Neuronal stem cell (in vitro differentiated cells): ENCODE results near the gene UFD1.

Experiments
- DNase-seq: peaks from one replicate; pipeline ENCODE4 v3.0.0-alpha.2; 2013; ENCODE audit warnings: low spot score
- H2AFZ ChIP-seq: one replicate; pipeline ENCODE4 v1.6.1; 2013; ENCODE audit warnings: mild to moderate bottlenecking, low read length, inconsistent platforms
- H2AK5ac ChIP-seq: 2 replicates; pipeline ENCODE4 v1.6.1; 2013; ENCODE audit warnings: low read depth, mild to moderate bottlenecking, inconsistent platforms, low read length, moderate library complexity, mixed read lengths
- H2BK120ac ChIP-seq: 2 replicates; pipeline ENCODE4 v1.6.1; 2013; ENCODE audit warnings: low read depth, mild to moderate bottlenecking, inconsistent platforms, low read length, moderate library complexity, mixed read lengths
- H2BK12ac ChIP-seq: one replicate; pipeline ENCODE4 v1.6.1; 2013; ENCODE audit warnings: low read length, inconsistent platforms
- H2BK15ac ChIP-seq: 2 replicates; pipeline ENCODE4 v1.6.1; 2013; ENCODE audit warnings: mild to moderate bottlenecking, low read length, inconsistent platforms, mixed read lengths
- H2BK5ac ChIP-seq: one replicate; pipeline ENCODE4 v1.6.1; 2013; ENCODE audit warnings: inconsistent platforms, mild to moderate bottlenecking, low read length, moderate library complexity
- H3K14ac ChIP-seq: one replicate; pipeline ENCODE4 v1.6.1; 2013; ENCODE audit warnings: low read length, inconsistent platforms
- H3K18ac ChIP-seq: 2 replicates; pipeline ENCODE4 v1.6.1; 2013; ENCODE audit warnings: low read length, inconsistent platforms
- H3K23ac ChIP-seq: 2 replicates; pipeline ENCODE4 v1.6.1; 2013; ENCODE audit warnings: low read depth, mild to moderate bottlenecking, mixed read lengths, low read length, inconsistent platforms; ENCODE audit not compliant: poor library complexity
- H3K27ac ChIP-seq: replicated peaks from 3 replicates; pipeline ENCODE4 v1.5.1; 2013; ENCODE audit warnings: low read length, inconsistent platforms
- H3K27me3 ChIP-seq, 3 experiments: 2 replicates each; pipeline ENCODE4 v1.6.1; 2013; ENCODE audit warnings: low read length in 3 of 3, mild to moderate bottlenecking in 2 of 3, inconsistent platforms in 1 of 3, low read depth in 1 of 3, mixed read lengths in 1 of 3, moderate library complexity in 1 of 3; ENCODE audit not compliant: control insufficient read depth in 3 of 3, insufficient read depth in 3 of 3
- H3K36me3 ChIP-seq, 2 donors: replicated peaks in 1 of 2; 2 replicates each; pipeline ENCODE4 v1.6.1; 2013; ENCODE audit warnings: low read length in 2 of 2; ENCODE audit not compliant: control insufficient read depth in 2 of 2, insufficient read depth in 2 of 2
- H3K4ac ChIP-seq: 2 replicates; pipeline ENCODE4 v1.6.1; 2013; ENCODE audit warnings: inconsistent platforms, mild to moderate bottlenecking, low read length, moderate library complexity
- H3K4me1 ChIP-seq, 2 donors: 1 replicate in 1 of 2; 2 replicates in 1 of 2; pipeline ENCODE4 v1.6.1; 2013; ENCODE audit warnings: low read length in 2 of 2, low read depth in 1 of 2; ENCODE audit not compliant: control insufficient read depth in 2 of 2, insufficient read depth in 1 of 2
- H3K4me2 ChIP-seq: one replicate; pipeline ENCODE4 v1.6.1; 2013; ENCODE audit warnings: mild to moderate bottlenecking, low read length, inconsistent platforms; ENCODE audit not compliant: insufficient read depth, poor library complexity, severe bottlenecking
- H3K4me3 ChIP-seq, 2 donors: 2 replicates each; pipeline ENCODE4 v1.5.1; 2013; ENCODE audit warnings: low read length in 2 of 2, mild to moderate bottlenecking in 2 of 2, inconsistent platforms in 1 of 2, moderate library complexity in 1 of 2
- H3K79me1 ChIP-seq: one replicate; pipeline ENCODE4 v1.6.1; 2013; ENCODE audit warnings: low read depth, mild to moderate bottlenecking, inconsistent platforms, low read length, moderate library complexity
- H3K9ac ChIP-seq: one replicate; pipeline ENCODE4 v1.6.1; 2013; ENCODE audit warnings: mild to moderate bottlenecking, low read depth, low read length, inconsistent platforms; ENCODE audit not compliant: poor library complexity
- H3K9me3 ChIP-seq, 2 donors: replicated peaks in 1 of 2; 2 replicates each; pipeline versions ENCODE3 to v1.6.1; 2013; ENCODE audit warnings: low read length in 2 of 2, mild to moderate bottlenecking in 2 of 2, inconsistent platforms in 1 of 2, low read depth in 1 of 2, mixed read lengths in 1 of 2, moderate library complexity in 1 of 2; ENCODE audit not compliant: control insufficient read depth in 2 of 2, insufficient read depth in 1 of 2
- H4K8ac ChIP-seq: one replicate; pipeline ENCODE4 v1.6.1; 2013; ENCODE audit warnings: low read depth, mild to moderate bottlenecking, inconsistent platforms, low read length, moderate library complexity
- H4K91ac ChIP-seq: one replicate; pipeline ENCODE4 v1.6.1; 2013; ENCODE audit warnings: low read length, low read depth, mild to moderate bottlenecking, inconsistent platforms; ENCODE audit not compliant: poor library complexity
- WGBS, 2 donors: extraction: QIAGEN DNeasy Blood & Tissue Kit; methylation state at CpG; one replicate each; pipeline ENCODE4 v1.1.7; 2013; ENCODE audit warnings: missing lambda C conversion rate in 2 of 2, mixed read lengths in 1 of 2; ENCODE audit not compliant: insufficient read length in 2 of 2, insufficient replicate concordance in 1 of 2; ENCODE audit errors: extremely low coverage in 2 of 2; 5-methylcytosine and 5-hydroxymethylcytosine counted together

Gene UFD1

DNA sequence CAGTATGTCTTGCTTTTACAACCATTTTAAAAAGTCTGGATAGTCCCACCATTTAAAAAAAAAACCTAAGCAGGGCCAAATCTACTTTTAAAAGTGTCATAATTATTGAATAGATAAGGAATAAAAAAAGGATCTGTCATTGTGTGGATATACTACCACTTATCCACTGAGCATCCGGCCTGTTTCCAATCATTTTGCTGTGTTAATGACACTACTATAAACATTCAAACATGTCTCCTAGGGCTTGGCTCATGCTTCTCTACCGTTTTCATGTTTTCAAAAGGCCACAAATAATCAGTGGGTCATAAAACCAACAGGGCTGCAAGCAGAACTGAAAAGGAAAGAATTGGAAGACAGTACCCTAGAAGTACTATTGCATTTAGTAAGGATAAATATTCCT, 19.0 kb downstream of the UFD1 start:
- Histone ChIP-seq H3K36me3 (peaks cover 32 to 91% of the 10 kb centered on the region in 2 donors), H3K4me2 (no peak overlapping the region), H3K14ac (no peak overlapping the region), H2BK5ac (no peak overlapping the region), H3K27ac (no peak overlapping the region), H3K23ac (no peak overlapping the region), H2AFZ (no peak overlapping the region), H2BK15ac (no peak overlapping the region), H2BK120ac (no peak overlapping the region), H2BK12ac (no peak overlapping the region), H3K4me3 (no peak overlapping the region), H3K79me1 (no peaks in the 10 kb centered on the region), H3K4ac (no peak overlapping the region), H3K27me3 (no peaks in the 10 kb centered on the region), H3K18ac (no peak overlapping the region), H3K9me3 (no peaks in the 10 kb centered on the region), H2AK5ac (no peak overlapping the region), H4K8ac (no peak overlapping the region), H4K91ac (no peak overlapping the region), H3K4me1 (peaks cover 0 to 2% of the 10 kb centered on the region in 2 donors), H3K9ac (no peak overlapping the region)
- WGBS, 2 donors = no CpG with 5 or more reads among the region's 2 CpGs
- no peak for DNase-seq

DNA sequence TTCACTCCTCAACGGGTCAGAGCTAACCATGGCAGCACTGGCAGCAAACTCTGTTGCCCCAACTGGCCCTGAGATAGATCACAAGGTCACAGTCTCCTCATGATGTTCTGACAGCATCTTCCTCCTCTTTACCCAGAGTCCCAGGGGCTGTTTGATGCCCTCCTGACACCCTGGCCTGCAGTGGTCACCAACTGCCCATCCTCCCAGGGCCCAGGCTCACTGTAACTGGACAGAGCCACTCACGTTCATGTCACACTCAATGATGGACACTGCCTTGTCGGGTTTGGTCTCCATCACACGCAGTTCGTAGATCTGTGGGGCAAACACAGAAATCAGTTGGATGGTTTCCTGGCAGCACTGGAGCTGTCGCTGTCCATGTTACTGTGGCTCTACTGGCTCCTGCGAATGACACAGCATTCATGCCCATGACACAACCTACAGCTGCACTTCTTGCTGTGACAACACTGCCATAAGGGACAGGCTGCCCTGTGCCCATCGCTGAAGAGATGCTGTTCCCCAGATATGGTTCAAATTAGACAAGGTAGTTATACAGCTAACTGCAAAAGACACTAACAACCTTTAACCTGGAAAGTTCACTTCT, 21.1 kb downstream of the UFD1 start:
- WGBS, 2 donors = no CpG with 5 or more reads among the region's 8 CpGs
- Histone ChIP-seq H3K14ac (no peak overlapping the region), H2BK15ac (no peak overlapping the region), H3K4ac (no peak overlapping the region), H3K79me1 (no peaks in the 10 kb centered on the region), H2BK5ac (no peak overlapping the region), H2BK120ac (no peak overlapping the region), H3K9me3 (no peaks in the 10 kb centered on the region), H4K91ac (no peak overlapping the region), H4K8ac (no peak overlapping the region), H3K18ac (no peak overlapping the region), H3K27me3 (no peaks in the 10 kb centered on the region), H3K36me3 (peaks cover 40 to 91% of the 10 kb centered on the region in 2 donors), H3K23ac (peak overlapping the region; percentile 5), H2AFZ (no peak overlapping the region), H3K9ac (peak overlapping the region; percentile 51), H3K4me2 (no peak overlapping the region), H2BK12ac (no peak overlapping the region), H3K4me3 (peak overlapping the region in 1 of 2 donors; percentile 37), H3K4me1 (no peaks in the 10 kb centered on the region), H3K27ac (no peak overlapping the region), H2AK5ac (no peak overlapping the region)
- DNase-seq = no peak

DNA sequence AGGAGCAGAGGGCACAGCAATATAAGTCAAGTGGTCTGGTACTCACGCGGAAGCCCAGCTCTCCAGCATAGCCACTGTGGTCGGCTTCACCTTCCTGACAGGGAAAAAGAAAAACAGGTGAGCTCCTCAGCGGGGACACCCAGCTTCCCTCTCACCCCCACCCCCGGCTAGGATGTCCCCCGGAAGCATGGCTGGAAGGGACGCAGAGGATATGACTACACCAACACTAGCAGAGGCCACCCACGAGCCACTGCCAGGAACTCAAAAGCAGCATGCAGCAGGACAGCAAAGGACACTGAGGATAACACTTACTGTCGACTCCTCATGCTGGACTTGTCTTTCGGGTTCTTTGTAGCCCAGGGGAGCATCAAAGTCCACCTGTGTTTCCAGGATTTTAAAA, 22.5 kb downstream of the UFD1 start:
- no peak overlapping the region for H3K18ac ChIP-seq
- H3K36me3 ChIP-seq = peaks cover 43 to 91% of the 10 kb centered on the region in 2 donors
- no peak overlapping the region for H3K4ac ChIP-seq
- no peak overlapping the region for H3K23ac ChIP-seq
- no peak overlapping the region for H2BK5ac ChIP-seq
- H3K79me1 ChIP-seq = no peaks in the 10 kb centered on the region
- no peak overlapping the region for H3K27ac ChIP-seq
- no peak overlapping the region for H4K8ac ChIP-seq
- H3K4me3 ChIP-seq = no peak overlapping the region
- H3K4me1 ChIP-seq = no peaks in the 10 kb centered on the region
- H2AK5ac ChIP-seq = no peak overlapping the region
- H3K14ac ChIP-seq = no peak overlapping the region
- H4K91ac ChIP-seq = no peak overlapping the region
- H3K9ac ChIP-seq = no peak overlapping the region
- H3K4me2 ChIP-seq = no peak overlapping the region
- H2BK15ac ChIP-seq = no peak overlapping the region
- no CpG with 5 or more reads among the region's 10 CpGs for WGBS, 2 donors
- no peak for DNase-seq
- H3K27me3 ChIP-seq = no peaks in the 10 kb centered on the region
- H2BK120ac ChIP-seq = no peak overlapping the region
- H3K9me3 ChIP-seq = no peaks in the 10 kb centered on the region
- H2AFZ ChIP-seq = no peak overlapping the region
- H2BK12ac ChIP-seq = no peak overlapping the region

DNA sequence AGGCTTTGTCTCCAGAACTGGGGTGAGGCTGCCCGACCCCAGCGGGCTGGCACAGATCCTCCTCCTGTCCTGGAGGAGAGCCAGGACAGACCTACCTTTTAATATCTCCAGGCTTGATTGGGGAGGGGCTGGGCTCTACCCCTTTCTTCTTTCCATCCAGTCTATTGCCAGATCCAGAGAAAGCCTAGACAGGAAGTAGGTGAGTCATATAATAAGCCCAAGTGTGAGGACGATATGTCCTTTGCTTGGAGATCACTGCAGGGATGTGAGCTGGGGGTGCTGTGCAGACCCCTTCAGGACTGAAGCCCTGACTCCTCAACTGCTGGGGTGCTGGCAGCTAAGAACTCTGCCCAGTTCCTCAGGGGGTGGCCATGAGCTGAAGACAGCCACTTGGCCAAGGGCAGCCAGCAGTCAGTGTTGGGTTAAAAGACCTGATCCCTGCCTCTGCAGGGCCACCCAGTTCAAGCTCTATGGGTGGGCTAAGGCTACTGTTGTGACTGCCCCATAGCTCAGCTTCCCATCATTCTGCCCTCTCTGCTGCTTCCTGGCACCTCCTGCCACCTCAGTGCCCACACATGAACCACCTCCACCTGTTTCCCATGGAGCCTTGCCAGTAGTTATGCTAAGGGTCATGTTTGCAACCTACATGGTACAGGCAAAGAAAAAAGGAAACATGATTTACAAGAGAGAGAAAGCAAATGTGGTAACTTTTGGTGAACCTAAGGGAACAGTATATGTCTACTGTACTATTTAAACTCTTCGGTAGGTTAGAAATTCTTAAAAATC, 23.2 kb downstream of the UFD1 start:
- H3K14ac ChIP-seq = no peak overlapping the region
- no peak overlapping the region for H2BK120ac ChIP-seq
- H3K36me3 ChIP-seq = peaks cover 47 to 91% of the 10 kb centered on the region in 2 donors
- no peak overlapping the region for H2AFZ ChIP-seq
- no peak overlapping the region for H2BK15ac ChIP-seq
- no peak for DNase-seq
- H2BK12ac ChIP-seq = no peak overlapping the region
- no peak overlapping the region for H3K18ac ChIP-seq
- no peaks in the 10 kb centered on the region for H3K9me3 ChIP-seq
- no peaks in the 10 kb centered on the region for H3K27me3 ChIP-seq
- no peak overlapping the region for H3K4me2 ChIP-seq
- no peak overlapping the region for H3K27ac ChIP-seq
- no peak overlapping the region for H3K4me3 ChIP-seq
- H2BK5ac ChIP-seq = no peak overlapping the region
- no peak overlapping the region for H2AK5ac ChIP-seq
- H3K23ac ChIP-seq = peak overlapping the region; percentile 82
- no peak overlapping the region for H4K8ac ChIP-seq
- WGBS, 2 donors = no CpG with 5 or more reads among the region's 4 CpGs
- no peak overlapping the region for H4K91ac ChIP-seq
- H3K9ac ChIP-seq = no peak overlapping the region
- no peaks in the 10 kb centered on the region for H3K4me1 ChIP-seq
- no peaks in the 10 kb centered on the region for H3K79me1 ChIP-seq
- no peak overlapping the region for H3K4ac ChIP-seq
